ENCODE results near the gene CDK5RAP2. TPM values are rescaled to one million over a fixed set of nuclear protein-coding genes. Genes with fewer than 3 reads are reported as not detected.
A peak's percentile ranks its signal among the peaks of the same experiment; 100 is the strongest.

Gene CDK5RAP2
- total RNA-seq, 4 donors from 2014 or later, result 48.1 to 127 (median 76.7) TPM

GRCh38 chr9:120439926-120440325 is 140.0 kb downstream of the CDK5RAP2 start:
- H3K36me3 ChIP-seq, result peaks cover 0 to 69% (median 9%) of the 10 kb centered on the region in 3 donors
- H3K27me3 ChIP-seq, result no peaks in the 10 kb centered on the region
- DNase-seq (ENCODE audit: low spot score in 2 of 2), result no peak
- TF ChIP-seq POLR2A (IDR thresholded peaks at IDR 0.05), result no peak
- TF ChIP-seq EP300 (IDR thresholded peaks at IDR 0.05), result no peak
- no peak for TF ChIP-seq CTCF (IDR thresholded peaks at IDR 0.05)
- H3K4me1 ChIP-seq, result peaks cover 0 to 33% (median 0%) of the 10 kb centered on the region in 4 donors
- WGBS, 2 donors, result 93 to 95% methylated on average over 1 of the region's 1 CpG
- H3K4me3 ChIP-seq, result no peak overlapping the region
- no peak overlapping the region for H3K27ac ChIP-seq
- no peaks in the 10 kb centered on the region for H3K9me3 ChIP-seq

GRCh38 chr9:120438836-120439546 is 141.0 kb downstream of the CDK5RAP2 start:
- Histone ChIP-seq H3K27me3 (no peaks in the 10 kb centered on the region), H3K9me3 (no peaks in the 10 kb centered on the region), H3K4me3 (no peak overlapping the region), H3K36me3 (peaks cover 0 to 69% (median 9%) of the 10 kb centered on the region in 3 donors), H3K4me1 (peaks cover 0 to 36% (median 0%) of the 10 kb centered on the region in 4 donors), H3K27ac (no peak overlapping the region)
- no peak for TF ChIP-seq POLR2A (IDR thresholded peaks at IDR 0.05)
- TF ChIP-seq CTCF (IDR thresholded peaks at IDR 0.05), result peak in 1 of 5 experiments; percentile 9
- TF ChIP-seq EP300 (IDR thresholded peaks at IDR 0.05), result no peak
- no peak for DNase-seq (ENCODE audit: low spot score in 2 of 2)
- 84 to 85% methylated on average over 9 of the region's 9 CpGs for WGBS, 2 donors

DNA sequence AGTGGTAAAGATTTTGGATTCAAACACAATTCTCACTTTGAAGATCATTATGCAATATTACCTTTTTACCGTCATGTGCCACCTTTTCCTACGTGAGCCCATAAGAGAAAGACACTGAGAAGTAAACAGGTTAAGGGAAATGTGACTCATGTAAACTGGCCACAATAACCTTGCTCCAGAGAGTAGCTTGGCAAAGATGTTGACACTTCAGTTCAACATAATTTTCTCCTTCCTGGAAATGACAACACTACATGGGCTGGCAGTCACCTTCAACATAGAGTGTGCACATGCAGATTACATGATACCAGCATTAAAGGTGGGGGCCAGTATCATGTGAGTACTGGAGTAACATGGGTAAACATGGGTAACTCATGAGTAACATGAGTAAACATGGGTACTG is 141.9 kb downstream of the CDK5RAP2 start:
- WGBS, 2 donors, result 74 to 77% methylated on average over 2 of the region's 2 CpGs
- peaks cover 0 to 74% (median 9%) of the 10 kb centered on the region in 3 donors for H3K36me3 ChIP-seq
- TF ChIP-seq CTCF (IDR thresholded peaks at IDR 0.05) (no peak), POLR2A (IDR thresholded peaks at IDR 0.05) (no peak), EP300 (IDR thresholded peaks at IDR 0.05) (no peak)
- H3K4me1 ChIP-seq, result peaks cover 0 to 27% (median 0%) of the 10 kb centered on the region in 4 donors
- no peak overlapping the region for H3K4me3 ChIP-seq
- no peaks in the 10 kb centered on the region for H3K9me3 ChIP-seq
- DNase-seq (ENCODE audit: low spot score in 2 of 2), result no peak
- H3K27ac ChIP-seq, result no peak overlapping the region
- no peaks in the 10 kb centered on the region for H3K27me3 ChIP-seq

DNA sequence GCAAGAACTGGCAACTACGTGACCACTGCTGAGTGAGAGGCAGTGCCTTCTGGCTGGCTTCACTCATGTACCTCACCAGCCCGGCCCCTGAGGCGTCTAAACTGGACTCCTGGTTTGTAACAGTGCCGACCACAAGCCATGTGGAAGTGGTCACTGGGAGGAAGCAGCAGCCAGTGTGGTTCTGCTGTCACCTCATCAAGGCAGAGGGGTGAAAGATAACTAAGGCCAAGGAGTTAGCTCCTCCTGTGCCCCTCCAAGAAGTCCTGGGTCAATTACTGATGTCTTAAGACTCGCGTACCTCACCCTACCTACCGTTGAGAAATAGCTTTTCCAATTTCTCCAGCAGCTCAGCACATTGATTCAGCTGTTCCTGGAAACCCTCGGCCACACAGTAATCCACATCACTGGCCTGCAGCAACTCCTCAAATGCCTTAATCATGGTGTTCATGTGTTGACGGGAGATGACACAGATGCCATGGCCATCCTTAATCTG is 142.9 kb downstream of the CDK5RAP2 start:
- Histone ChIP-seq H3K9me3 (no peaks in the 10 kb centered on the region), H3K27ac (no peak overlapping the region), H3K36me3 (peaks cover 0 to 63% (median 9%) of the 10 kb centered on the region in 3 donors), H3K27me3 (no peaks in the 10 kb centered on the region), H3K4me3 (no peak overlapping the region), H3K4me1 (peaks cover 0 to 16% (median 0%) of the 10 kb centered on the region in 4 donors)
- no peak for TF ChIP-seq CTCF (IDR thresholded peaks at IDR 0.05)
- no peak for TF ChIP-seq EP300 (IDR thresholded peaks at IDR 0.05)
- no peak for TF ChIP-seq POLR2A (IDR thresholded peaks at IDR 0.05)
- DNase-seq (ENCODE audit: low spot score in 2 of 2), result peak in 1 of 2 donors; percentile 10
- 82 to 88% methylated on average over 9 of the region's 9 CpGs for WGBS, 2 donors

DNA sequence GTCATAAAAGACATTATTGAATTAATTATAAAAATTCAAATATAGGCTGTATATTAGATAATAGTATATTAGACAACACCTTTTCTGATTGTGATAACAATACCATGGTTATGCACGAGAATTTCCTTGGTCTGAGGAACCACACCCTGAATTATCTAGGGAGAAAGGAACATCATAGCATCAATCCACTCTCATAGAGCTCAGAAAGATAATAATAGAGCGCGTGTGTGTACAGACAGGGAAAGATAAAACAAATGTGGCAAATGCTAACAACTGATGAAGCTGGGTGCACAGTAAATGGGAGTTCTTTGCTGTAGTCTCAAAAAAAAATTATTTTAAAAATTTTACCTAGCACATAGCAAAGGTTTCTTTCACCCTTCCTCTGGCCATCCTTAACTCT is 143.5 kb downstream of the CDK5RAP2 start:
- Histone ChIP-seq H3K36me3 (peaks cover 0 to 63% (median 9%) of the 10 kb centered on the region in 3 donors), H3K27ac (no peak overlapping the region), H3K4me3 (no peak overlapping the region), H3K4me1 (peaks cover 0 to 12% (median 0%) of the 10 kb centered on the region in 4 donors), H3K27me3 (no peaks in the 10 kb centered on the region), H3K9me3 (no peaks in the 10 kb centered on the region)
- 88 to 91% methylated on average over 3 of the region's 3 CpGs for WGBS, 2 donors
- DNase-seq (ENCODE audit: low spot score in 2 of 2), result no peak
- no peak for TF ChIP-seq CTCF (IDR thresholded peaks at IDR 0.05)
- TF ChIP-seq EP300 (IDR thresholded peaks at IDR 0.05), result no peak
